Suprapubic skin (tissue), 4 donors: ENCODE data around the gene KDELR3.

Experiments used
- CTCF ChIP-seq, 2 donors: fragments of 200-600 bp in 1 of 2; fragments of 450-650 bp in 1 of 2; sonication (generic) in 1 of 2; IDR thresholded peaks; one replicate each; pipeline ENCODE4 v1.5.1; 2016 to 2019; ENCODE audit warnings: antibody characterized with exemption in 2 of 2, mild to moderate bottlenecking in 1 of 2, moderate library complexity in 1 of 2
- EP300 ChIP-seq: sonication (generic); formaldehyde crosslinking; IDR thresholded peaks from one replicate; pipeline ENCODE4 v1.6.1; 2017; ENCODE audit warnings: antibody characterized with exemption
- POLR2A ChIP-seq, 2 donors: fragments of 450-650 bp; IDR thresholded peaks; one replicate each; pipeline ENCODE4 v1.6.1; 2017; ENCODE audit warnings: antibody characterized with exemption in 2 of 2, mild to moderate bottlenecking in 2 of 2, moderate library complexity in 2 of 2
- POLR2AphosphoS5 ChIP-seq, 3 donors: sonication (generic); formaldehyde crosslinking; IDR thresholded peaks; one replicate each; pipeline ENCODE4 v1.6.1; 2017; ENCODE audit warnings: antibody characterized with exemption in 3 of 3

DNA sequence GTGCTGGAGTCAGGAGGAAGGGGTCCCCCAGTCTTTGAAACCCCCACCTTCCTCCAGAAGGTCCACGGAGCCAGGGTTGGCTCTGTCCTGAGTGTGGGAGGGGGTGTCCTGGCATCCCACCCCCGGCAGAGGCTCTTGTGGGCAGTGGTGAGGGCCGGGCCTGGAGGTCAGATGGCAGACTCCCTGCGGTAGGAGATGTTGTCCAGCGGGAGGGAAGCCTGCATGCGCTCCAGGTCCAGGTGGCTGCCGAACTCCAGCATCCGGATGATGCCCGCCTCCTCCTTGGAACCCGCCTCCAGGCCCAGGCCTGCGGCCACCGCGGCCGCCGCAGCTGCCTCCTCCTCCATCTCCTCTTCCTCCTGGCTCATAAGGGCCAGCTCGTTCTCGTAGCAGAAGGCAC, 41.3 kb upstream of the KDELR3 start:
- TF ChIP-seq CTCF (IDR thresholded peaks at IDR 0.05) (no peak), POLR2A (IDR thresholded peaks at IDR 0.05) (no peak), POLR2AphosphoS5 (IDR thresholded peaks at IDR 0.05) (no peak), EP300 (no peak)
